HepG2 (cell line): Measurements from ENCODE around the gene FBXO5. TPM values are rescaled to one million over a fixed set of nuclear protein-coding genes. Genes with fewer than 3 reads are reported as not detected.
A peak's percentile ranks its signal among the peaks of the same experiment; 100 is the strongest.

Source experiments
- ATAC-seq: fragments of 200-7000 bp; cut with Tn5 transposase; 3 replicates; pipeline ENCODE4 v1.9.1; 2020; ENCODE audit warnings: mild to moderate bottlenecking, moderate library complexity
- BruUV-seq: library from RNA; stranded (reverse); fragments of 400-500 nt; replicated peaks from 2 replicates; lab custom pipeline; 2021; lab: Mats Ljungman, UMichigan
- CTCF ChIA-PET: fragments of 300-600 bp; formaldehyde crosslinking; extraction: SDS; loops from one replicate; lab custom pipeline; 2021; ENCODE audit warnings: low total read pairs, inconsistent platforms, low intra/inter-chr PET ratio; lab: Yijun Ruan, JAX
- POLR2A ChIA-PET: fragments of 350-600 bp; sonication (Branson Sonifier 250); formaldehyde crosslinking; loops from one replicate; lab custom pipeline; 2020; ENCODE audit warnings: antibody characterized with exemption, inconsistent platforms; lab: Yijun Ruan, JAX
- DNase-seq: peaks from one replicate; pipeline ENCODE4 v3.0.0-alpha.2; 2015; ENCODE audit warnings: low spot score
- FAIRE-seq: peaks from 3 replicates; lab custom pipeline; 2011; peaks lifted over from hg19 to GRCh38; lab: Jason Lieb, UNC
- H2AFZ ChIP-seq: one replicate; pipeline ENCODE4 v1.6.1; 2011; ENCODE audit warnings: low read length, inconsistent platforms
- H3K27ac ChIP-seq: fragments of 300-600 bp; 3 replicates; pipeline ENCODE4 v1.8.0; 2011; ENCODE audit warnings: mixed run types, mild to moderate bottlenecking, mixed read lengths, low read length, inconsistent platforms; ENCODE audit not compliant: insufficient read depth; ENCODE audit errors: extremely low read length
- H3K27me3 ChIP-seq, 2 experiments: fragments of 200-600 bp in 1 of 2; 2 replicates in 1 of 2; 3 replicates in 1 of 2; pipeline versions ENCODE4 v1.6.0 to v1.8.0; 2011; ENCODE audit warnings: low read length in 2 of 2, mild to moderate bottlenecking in 2 of 2, moderate library complexity in 2 of 2, inconsistent platforms in 1 of 2; ENCODE audit not compliant: insufficient read depth in 2 of 2, control insufficient read depth in 1 of 2
- H3K36me3 ChIP-seq, 2 experiments: fragments of 200-600 bp in 1 of 2; replicated peaks in 1 of 2; 2 replicates in 1 of 2; 3 replicates in 1 of 2; pipeline versions ENCODE4 v1.5.1 to v1.8.0; 2011; ENCODE audit warnings: low read length in 2 of 2, inconsistent platforms in 1 of 2; ENCODE audit not compliant: insufficient read depth in 2 of 2, control insufficient read depth in 1 of 2
- H3K4me1 ChIP-seq: 2 replicates; pipeline ENCODE4 v1.5.1; 2012; ENCODE audit warnings: low read length, inconsistent platforms; ENCODE audit not compliant: insufficient read depth
- H3K4me2 ChIP-seq: 2 replicates; pipeline ENCODE4 v1.6.0; 2011; ENCODE audit warnings: low read depth, low read length, inconsistent platforms
- H3K4me3 ChIP-seq, 3 experiments: fragments of 200-600 bp in 1 of 3; sonication (generic), shearing (Covaris generic) in 1 of 3; replicated peaks in 1 of 3; 2 replicates each; pipeline ENCODE4 v1.5.1; 2011 to 2016; ENCODE audit warnings: low read length in 3 of 3, inconsistent platforms in 2 of 3, low read depth in 2 of 3, mild to moderate bottlenecking in 2 of 3, control low read depth in 1 of 3, mixed read lengths in 1 of 3; ENCODE audit not compliant: insufficient read depth in 1 of 3
- H3K79me2 ChIP-seq: one replicate; pipeline ENCODE4 v1.6.1; 2011; ENCODE audit warnings: low read length, inconsistent platforms; ENCODE audit not compliant: insufficient read depth
- H3K9ac ChIP-seq: 2 replicates; pipeline ENCODE4 v1.6.0; 2011; ENCODE audit warnings: mild to moderate bottlenecking, low read depth, low read length, inconsistent platforms; ENCODE audit not compliant: insufficient read depth
- H3K9me3 ChIP-seq: 2 replicates; pipeline ENCODE4 v1.5.1; 2012; ENCODE audit warnings: mild to moderate bottlenecking, low read length
- H4K20me1 ChIP-seq: 2 replicates; pipeline ENCODE4 v1.6.0; 2011; ENCODE audit warnings: inconsistent platforms, mild to moderate bottlenecking, low read length, moderate library complexity; ENCODE audit not compliant: insufficient read depth
- ETV6 ChIP-seq: sonication (generic); formaldehyde crosslinking; conservative IDR thresholded peaks from 2 replicates; pipeline ENCODE4 v1.4.0; 2020; ENCODE audit warnings: missing genetic modification reagents
- FOSL2 ChIP-seq: sonication (generic); formaldehyde crosslinking; IDR thresholded peaks from 2 replicates; pipeline ENCODE4 v1.4.0; 2020; ENCODE audit warnings: missing genetic modification reagents
- FOXP1 ChIP-seq, 2 experiments: fragments of 450-650 bp in 1 of 2; IDR thresholded peaks; 2 replicates each; pipeline ENCODE4 v1.6.1; 2017 to 2018; ENCODE audit warnings: antibody characterized with exemption in 1 of 2
- GTF2F1 ChIP-seq: fragments of 150-350 bp; IDR thresholded peaks from 2 replicates; pipeline ENCODE4 v1.6.1; 2014; ENCODE audit warnings: low read length
- KDM2A ChIP-seq: sonication (generic); formaldehyde crosslinking; IDR thresholded peaks from 2 replicates; pipeline ENCODE4 v1.4.0; 2020; ENCODE audit warnings: low read depth, missing genetic modification reagents, borderline replicate concordance
- KDM5A ChIP-seq: fragments of 200-600 bp; sonication (generic); IDR thresholded peaks from 2 replicates; pipeline ENCODE4 v1.7.0; 2018; ENCODE audit warnings: antibody characterized with exemption, mild to moderate bottlenecking, low read length, borderline replicate concordance
- MED1 ChIP-seq: sonication (generic); formaldehyde crosslinking; IDR thresholded peaks from 2 replicates; pipeline ENCODE4 v1.4.0; 2020; ENCODE audit warnings: missing genetic modification reagents
- MEF2D ChIP-seq: sonication (generic); formaldehyde crosslinking; IDR thresholded peaks from 2 replicates; pipeline ENCODE4 v1.5.1; 2020; ENCODE audit warnings: mild to moderate bottlenecking, missing genetic modification reagents
- PHF5A ChIP-seq: IDR thresholded peaks from one replicate; pipeline ENCODE4 v1.6.1; 2018; ENCODE audit warnings: low read depth, missing genetic modification reagents; ENCODE audit not compliant: unreplicated experiment
- PRPF4 ChIP-seq: fragments of 200-400 bp; formaldehyde crosslinking; IDR thresholded peaks from 2 replicates; pipeline ENCODE4 v1.6.1; 2016; ENCODE audit warnings: low read length, low read depth; ENCODE audit not compliant: poor library complexity, severe bottlenecking
- SOX5 ChIP-seq: IDR thresholded peaks from 2 replicates; pipeline ENCODE4 v1.6.1; 2016; ENCODE audit warnings: borderline replicate concordance
- YEATS4 ChIP-seq: sonication (generic); formaldehyde crosslinking; IDR thresholded peaks from 2 replicates; pipeline ENCODE4 v1.4.0; 2020; ENCODE audit warnings: missing genetic modification reagents, borderline replicate concordance
- ZKSCAN8 ChIP-seq: IDR thresholded peaks from 2 replicates; pipeline ENCODE4 v1.6.1; 2016; ENCODE audit warnings: borderline replicate concordance, missing genetic modification reagents, missing compliant biosample characterization
- ZNF530 ChIP-seq: sonication (generic); formaldehyde crosslinking; IDR thresholded peaks from 2 replicates; pipeline ENCODE4 v1.5.0; 2020; ENCODE audit warnings: low read depth, mild to moderate bottlenecking, missing genetic modification reagents
- ZNF567 ChIP-seq: sonication (generic); formaldehyde crosslinking; IDR thresholded peaks from 2 replicates; pipeline ENCODE4 v1.8.1; 2023; ENCODE audit warnings: mild to moderate bottlenecking, missing genetic modification reagents, borderline replicate concordance
- ZNF619 ChIP-seq: sonication (generic); formaldehyde crosslinking; IDR thresholded peaks from 2 replicates; pipeline ENCODE4 v1.4.0; 2020; ENCODE audit warnings: mild to moderate bottlenecking, missing genetic modification reagents
- ZNF879 ChIP-seq: sonication (generic); formaldehyde crosslinking; IDR thresholded peaks from 2 replicates; pipeline ENCODE4 v1.8.1; 2023; ENCODE audit warnings: missing genetic modification reagents
- WGBS: methylation state at CpG from one replicate; pipeline ENCODE4 v1.1.6; 2017; ENCODE audit warnings: low lambda C conversion rate; 5-methylcytosine and 5-hydroxymethylcytosine counted together
- in situ Hi-C: cut with HindIII; loops from 2 replicates; pipeline ENCODE4 v1.10.0; 2017; ENCODE audit warnings: low pct_unique_long_range_greater_than_20kb; ENCODE audit not compliant: extremely low pct_ligation_motif_present
- intact Hi-C: fragments of 100-400 bp; cut with micrococcal nuclease; formaldehyde crosslinking; loops from one replicate; pipeline ENCODE4 v1.10.0; 2022; ENCODE audit not compliant: unreplicated experiment
- polyA plus RNA-seq, 8 experiments: library from polyadenylated mRNA; depleted of rRNA in 3 of 8; stranded (reverse) in 7 of 8; unstranded in 1 of 8; fragments of >200 nt; fragmentation: Illumina TruSeq in 4 of 8; extraction: Trizol in 4 of 8; gene quantifications; 2 replicates each; pipeline versions ENCODE4 v1.2.1 to v1.2.3, GENCODE V29; 2011 to 2016; ENCODE audit warnings: low read depth in 4 of 8, missing spikeins in 1 of 8, mixed read lengths in 1 of 8; ENCODE audit not compliant: insufficient read depth in 1 of 8
- total RNA-seq, 5 experiments: library from RNA; depleted of rRNA; stranded (reverse); fragments of >200 nt; fragmentation: Illumina TruSeq; extraction: Trizol; gene quantifications; 2 replicates each; pipeline ENCODE4 v1.2.3, GENCODE V29; 2016; ENCODE audit warnings: low read depth in 1 of 5
- TF ChIP-seq, protein P1 (sequence below): sonication (generic); formaldehyde crosslinking; IDR thresholded peaks from 2 replicates; pipeline ENCODE4 v1.5.0; 2020; ENCODE audit warnings: missing genetic modification reagents, mild to moderate bottlenecking, borderline replicate concordance
- TF ChIP-seq, protein P2 (sequence below): sonication (generic); formaldehyde crosslinking; IDR thresholded peaks from one replicate; pipeline ENCODE4 v1.5.1; 2020; ENCODE audit warnings: mild to moderate bottlenecking, missing genetic modification reagents; ENCODE audit errors: not compliant biosample characterization

FBXO5 gene
- total and polyA plus RNA-seq, 2 of the 13 experiments (the other 11 are each of a cell fraction or from before 2014, with no cell fraction given) = 15.8 to 41.5 TPM

DNA sequence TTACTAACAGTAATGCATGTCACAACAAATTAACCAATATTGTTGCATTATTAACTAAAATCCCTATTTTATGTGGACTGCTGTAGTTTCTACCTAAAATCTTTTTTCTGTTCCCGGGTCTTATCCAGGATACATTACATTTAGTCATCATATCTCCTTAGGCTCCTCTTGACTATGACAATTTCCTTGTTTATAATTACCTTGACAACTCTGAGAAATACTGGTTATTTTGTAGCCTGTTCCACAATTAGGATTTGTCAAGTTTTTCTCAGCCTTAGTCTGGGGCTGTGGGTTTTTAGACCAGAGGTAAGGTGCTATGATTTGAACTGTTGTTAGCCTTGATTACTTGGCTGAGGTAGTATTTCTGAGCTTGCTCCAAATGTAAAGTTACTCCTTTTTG is 3.7 kb downstream of the FBXO5 start:
- FAIRE-seq = no peak
- POLR2A ChIA-PET = no interaction called here
- H3K9ac ChIP-seq = no peak overlapping the region
- in situ Hi-C loops (loop anchor here (25.0 kb wide), 1 partner anchor 692 kb away; no protein-coding TSS in a partner anchor), intact Hi-C loops (no loop called here)
- CTCF ChIA-PET = no interaction called here
- H3K4me1 ChIP-seq = peaks cover 67% of the 10 kb centered on the region
- no peaks in the 10 kb centered on the region; a peak in 1 of 5 replicates for H3K27me3 ChIP-seq
- H4K20me1 ChIP-seq = peaks cover 40% of the 10 kb centered on the region
- peak overlapping the region in 1 of 3 experiments; percentile 74; a peak in 2 of 6 replicates for H3K4me3 ChIP-seq
- no TSS peak for BruUV-seq
- H3K9me3 ChIP-seq = no peaks in the 10 kb centered on the region
- no peak overlapping the region for H2AFZ ChIP-seq
- DNase-seq = no peak
- peaks cover 93% of the 10 kb centered on the region for H3K79me2 ChIP-seq
- H3K36me3 ChIP-seq = peaks cover 9 to 38% of the 10 kb centered on the region in 2 experiments
- 0 out of 2 replicates have a peak overlapping the region, but pooled peaks have one; percentile 19 for H3K4me2 ChIP-seq
- ATAC-seq = no peak
- WGBS = 96% methylated on average over 1 of the region's 1 CpG
- no peak overlapping the region for H3K27ac ChIP-seq
- TF ChIP-seq GTF2F1 (no peak), PHF5A (CRISPR knock-in tag) (no peak), SOX5 (CRISPR knock-in tag) (no peak), MEF2D (CRISPR knock-in tag) (no peak), ZNF567 (CRISPR knock-in tag) (no peak), KDM5A (no peak), PRPF4 (no peak), MED1 (no peak), ZNF619 (CRISPR knock-in tag) (no peak), KDM2A (CRISPR knock-in tag) (no peak), ZNF879 (no peak), ETV6 (CRISPR knock-in tag) (no peak), FOSL2 (no peak), ZKSCAN8 (CRISPR knock-in tag) (no peak), ZNF530 (CRISPR knock-in tag) (no peak), YEATS4 (CRISPR knock-in tag) (no peak), FOXP1 (IDR thresholded peaks at IDR 0.05) (no peak), FOXP1 (CRISPR knock-in tag; IDR thresholded peaks at IDR 0.05) (no peak)
- TF ChIP-seq, protein P1, sequence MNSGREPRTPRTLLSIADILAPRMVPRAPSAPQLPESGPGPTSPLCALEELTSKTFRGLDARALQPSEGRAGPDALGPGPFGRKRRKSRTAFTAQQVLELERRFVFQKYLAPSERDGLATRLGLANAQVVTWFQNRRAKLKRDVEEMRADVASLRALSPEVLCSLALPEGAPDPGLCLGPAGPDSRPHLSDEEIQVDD = no peak
- TF ChIP-seq, protein P2, sequence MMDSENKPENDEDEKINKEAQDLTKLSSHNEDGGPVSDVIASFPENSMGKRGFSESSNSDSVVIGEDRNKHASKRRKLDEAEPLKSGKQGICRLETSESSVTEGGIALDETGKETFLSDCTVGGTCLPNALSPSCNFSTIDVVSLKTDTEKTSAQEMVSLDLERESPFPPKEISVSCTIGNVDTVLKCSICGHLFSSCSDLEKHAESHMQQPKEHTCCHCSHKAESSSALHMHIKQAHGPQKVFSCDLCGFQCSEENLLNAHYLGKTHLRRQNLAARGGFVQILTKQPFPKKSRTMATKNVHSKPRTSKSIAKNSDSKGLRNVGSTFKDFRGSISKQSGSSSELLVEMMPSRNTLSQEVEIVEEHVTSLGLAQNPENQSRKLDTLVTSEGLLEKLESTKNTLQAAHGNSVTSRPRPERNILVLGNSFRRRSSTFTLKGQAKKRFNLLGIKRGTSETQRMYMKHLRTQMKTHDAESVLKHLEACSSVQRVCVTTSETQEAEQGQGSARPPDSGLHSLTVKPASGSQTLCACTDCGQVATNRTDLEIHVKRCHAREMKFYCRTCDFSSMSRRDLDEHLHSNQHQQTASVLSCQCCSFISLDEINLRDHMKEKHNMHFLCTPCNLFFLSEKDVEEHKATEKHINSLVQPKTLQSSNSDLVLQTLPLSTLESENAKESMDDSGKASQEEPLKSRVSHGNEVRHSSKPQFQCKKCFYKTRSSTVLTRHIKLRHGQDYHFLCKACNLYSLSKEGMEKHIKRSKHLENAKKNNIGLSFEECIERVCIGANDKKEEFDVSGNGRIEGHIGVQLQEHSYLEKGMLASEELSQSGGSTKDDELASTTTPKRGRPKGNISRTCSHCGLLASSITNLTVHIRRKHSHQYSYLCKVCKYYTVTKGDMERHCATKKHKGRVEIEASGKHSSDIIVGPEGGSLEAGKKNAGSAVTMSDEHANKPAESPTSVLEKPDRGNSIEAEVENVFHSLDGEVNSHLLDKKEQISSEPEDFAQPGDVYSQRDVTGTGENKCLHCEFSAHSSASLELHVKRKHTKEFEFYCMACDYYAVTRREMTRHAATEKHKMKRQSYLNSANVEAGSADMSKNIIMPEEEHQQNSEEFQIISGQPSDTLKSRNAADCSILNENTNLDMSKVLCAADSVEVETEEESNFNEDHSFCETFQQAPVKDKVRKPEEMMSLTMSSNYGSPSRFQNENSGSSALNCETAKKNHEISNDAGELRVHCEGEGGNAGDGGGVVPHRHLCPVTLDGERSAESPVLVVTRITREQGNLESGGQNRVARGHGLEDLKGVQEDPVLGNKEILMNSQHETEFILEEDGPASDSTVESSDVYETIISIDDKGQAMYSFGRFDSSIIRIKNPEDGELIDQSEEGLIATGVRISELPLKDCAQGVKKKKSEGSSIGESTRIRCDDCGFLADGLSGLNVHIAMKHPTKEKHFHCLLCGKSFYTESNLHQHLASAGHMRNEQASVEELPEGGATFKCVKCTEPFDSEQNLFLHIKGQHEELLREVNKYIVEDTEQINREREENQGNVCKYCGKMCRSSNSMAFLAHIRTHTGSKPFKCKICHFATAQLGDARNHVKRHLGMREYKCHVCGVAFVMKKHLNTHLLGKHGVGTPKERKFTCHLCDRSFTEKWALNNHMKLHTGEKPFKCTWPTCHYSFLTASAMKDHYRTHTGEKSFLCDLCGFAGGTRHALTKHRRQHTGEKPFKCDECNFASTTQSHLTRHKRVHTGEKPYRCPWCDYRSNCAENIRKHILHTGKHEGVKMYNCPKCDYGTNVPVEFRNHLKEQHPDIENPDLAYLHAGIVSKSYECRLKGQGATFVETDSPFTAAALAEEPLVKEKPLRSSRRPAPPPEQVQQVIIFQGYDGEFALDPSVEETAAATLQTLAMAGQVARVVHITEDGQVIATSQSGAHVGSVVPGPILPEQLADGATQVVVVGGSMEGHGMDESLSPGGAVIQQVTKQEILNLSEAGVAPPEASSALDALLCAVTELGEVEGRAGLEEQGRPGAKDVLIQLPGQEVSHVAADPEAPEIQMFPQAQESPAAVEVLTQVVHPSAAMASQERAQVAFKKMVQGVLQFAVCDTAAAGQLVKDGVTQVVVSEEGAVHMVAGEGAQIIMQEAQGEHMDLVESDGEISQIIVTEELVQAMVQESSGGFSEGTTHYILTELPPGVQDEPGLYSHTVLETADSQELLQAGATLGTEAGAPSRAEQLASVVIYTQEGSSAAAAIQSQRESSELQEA (CRISPR knock-in tag) = no peak
